HL-60 (cell line): ENCODE results near the gene PLBD2.

ENCODE experiments used
- POLR2AphosphoS5 ChIP-seq: IDR thresholded peaks from 2 replicates; pipeline ENCODE4 v1.6.1; 2012; ENCODE audit warnings: low read depth
- TF ChIP-seq, protein P1 (sequence below): IDR thresholded peaks from one replicate; pipeline ENCODE4 v1.5.1; 2011; ENCODE audit warnings: low read length, control low read depth, inconsistent platforms; ENCODE audit not compliant: insufficient read depth

DNA sequence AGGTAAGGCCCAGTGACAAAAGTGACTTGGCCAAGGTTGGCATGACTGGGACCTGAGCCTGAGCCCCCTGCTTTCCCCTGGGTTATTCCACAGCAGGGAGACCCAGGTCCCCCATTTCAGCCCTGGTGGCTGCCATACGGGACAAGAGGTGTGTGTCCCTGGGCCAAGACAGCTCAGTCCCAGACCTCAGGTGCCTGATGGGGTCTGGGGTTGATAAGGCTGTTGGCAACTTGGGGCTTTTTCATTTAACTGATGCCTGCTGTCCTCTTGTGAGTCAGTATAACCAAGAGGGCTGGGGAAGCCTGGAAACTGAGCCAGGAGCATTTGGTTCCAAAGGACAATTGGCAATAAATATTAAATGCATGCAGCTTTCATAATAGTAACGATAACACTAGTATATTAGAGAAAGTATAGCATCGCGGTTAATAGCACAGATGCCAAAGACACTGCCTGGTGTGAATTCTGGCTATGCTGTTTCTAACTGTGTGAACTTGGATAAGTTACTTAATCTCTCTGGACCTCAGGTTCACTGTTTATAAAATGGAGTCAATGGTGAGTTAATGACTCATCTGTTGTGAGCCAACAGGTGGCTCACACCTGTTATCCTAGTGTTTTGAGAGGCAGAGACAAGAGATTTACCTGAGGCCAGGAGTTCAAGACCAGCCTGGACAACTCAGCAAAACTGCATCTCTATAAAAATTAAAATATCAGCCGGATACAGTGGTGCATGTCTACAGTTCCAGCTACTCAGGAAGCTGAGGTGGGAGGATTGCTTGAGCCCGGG is 64.7 kb downstream of the PLBD2 start:
- TF ChIP-seq, protein P1, sequence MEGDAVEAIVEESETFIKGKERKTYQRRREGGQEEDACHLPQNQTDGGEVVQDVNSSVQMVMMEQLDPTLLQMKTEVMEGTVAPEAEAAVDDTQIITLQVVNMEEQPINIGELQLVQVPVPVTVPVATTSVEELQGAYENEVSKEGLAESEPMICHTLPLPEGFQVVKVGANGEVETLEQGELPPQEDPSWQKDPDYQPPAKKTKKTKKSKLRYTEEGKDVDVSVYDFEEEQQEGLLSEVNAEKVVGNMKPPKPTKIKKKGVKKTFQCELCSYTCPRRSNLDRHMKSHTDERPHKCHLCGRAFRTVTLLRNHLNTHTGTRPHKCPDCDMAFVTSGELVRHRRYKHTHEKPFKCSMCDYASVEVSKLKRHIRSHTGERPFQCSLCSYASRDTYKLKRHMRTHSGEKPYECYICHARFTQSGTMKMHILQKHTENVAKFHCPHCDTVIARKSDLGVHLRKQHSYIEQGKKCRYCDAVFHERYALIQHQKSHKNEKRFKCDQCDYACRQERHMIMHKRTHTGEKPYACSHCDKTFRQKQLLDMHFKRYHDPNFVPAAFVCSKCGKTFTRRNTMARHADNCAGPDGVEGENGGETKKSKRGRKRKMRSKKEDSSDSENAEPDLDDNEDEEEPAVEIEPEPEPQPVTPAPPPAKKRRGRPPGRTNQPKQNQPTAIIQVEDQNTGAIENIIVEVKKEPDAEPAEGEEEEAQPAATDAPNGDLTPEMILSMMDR: no peak
- TF ChIP-seq POLR2AphosphoS5: no peak
